Measurements from ENCODE around the gene OXCT2.

The OXCT2 gene

GRCh38 chr1:39761557-39762260 lies 9.4 kb downstream of the OXCT2 start:
- DNase-seq: no peak

GRCh38 chr1:39761016-39761415 lies 10.1 kb downstream of the OXCT2 start:
- DNase-seq: no peak

GRCh38 chr1:39760074-39761008 lies 10.8 kb downstream of the OXCT2 start:
- no peak for DNase-seq

- no peak for DNase-seq
These were observed 11.8 kb downstream of the OXCT2 start for GRCh38 chr1:39759436-39759726.

- DNase-seq: no peak
These were observed 12.4 kb downstream of the OXCT2 start for GRCh38 chr1:39758556-39759435.

- no peak for DNase-seq
These were observed 13.6 kb downstream of the OXCT2 start for GRCh38 chr1:39757501-39757900.

GRCh38 chr1:39755965-39756659 lies 15.0 kb downstream of the OXCT2 start:
- DNase-seq: no peak

- no peak for DNase-seq
These were observed 16.1 kb downstream of the OXCT2 start for GRCh38 chr1:39754906-39755504.

GRCh38 chr1:39754026-39754570 lies 17.1 kb downstream of the OXCT2 start:
- DNase-seq: no peak

GRCh38 chr1:39753132-39754025 lies 17.8 kb downstream of the OXCT2 start:
- DNase-seq: no peak

GRCh38 chr1:39752703-39753102 lies 18.4 kb downstream of the OXCT2 start:
- DNase-seq: no peak

- DNase-seq: no peak
These were observed 19.6 kb downstream of the OXCT2 start for GRCh38 chr1:39751595-39751994.

GRCh38 chr1:39745016-39745670 lies 26.0 kb downstream of the OXCT2 start:
- DNase-seq: no peak

- DNase-seq: peak; percentile 96
These were observed 32.4 kb downstream of the OXCT2 start, which contains the start of gene PPIE for GRCh38 chr1:39738622-39739366. TSS of gene PPIE (plus strand) at chr1:39738882. CDS start at chr1:39738901, 19 bp downstream.

- no peak for DNase-seq
These were observed 33.5 kb downstream of the OXCT2 start for GRCh38 chr1:39737546-39738169.

GRCh38 chr1:39735731-39736130 lies 35.4 kb downstream of the OXCT2 start:
- DNase-seq: no peak

- DNase-seq: no peak
These were observed 38.0 kb downstream of the OXCT2 start for GRCh38 chr1:39733161-39733560.

- peak; percentile 20 for DNase-seq
These were observed 38.4 kb downstream of the OXCT2 start for GRCh38 chr1:39732730-39733129.

- DNase-seq: no peak
These were observed 41.3 kb downstream of the OXCT2 start for GRCh38 chr1:39729842-39730241.

All from RPMI8226 (cell line).